Measurements from ENCODE around the gene C1orf21. TPM values are rescaled to one million over a fixed set of nuclear protein-coding genes. Genes with fewer than 3 reads are reported as not detected.

Gene C1orf21
- total and polyA plus RNA-seq, 2 of the 4 experiments (the other 2 are of a cell fraction), result 6.4 to 9.9 TPM

DNA sequence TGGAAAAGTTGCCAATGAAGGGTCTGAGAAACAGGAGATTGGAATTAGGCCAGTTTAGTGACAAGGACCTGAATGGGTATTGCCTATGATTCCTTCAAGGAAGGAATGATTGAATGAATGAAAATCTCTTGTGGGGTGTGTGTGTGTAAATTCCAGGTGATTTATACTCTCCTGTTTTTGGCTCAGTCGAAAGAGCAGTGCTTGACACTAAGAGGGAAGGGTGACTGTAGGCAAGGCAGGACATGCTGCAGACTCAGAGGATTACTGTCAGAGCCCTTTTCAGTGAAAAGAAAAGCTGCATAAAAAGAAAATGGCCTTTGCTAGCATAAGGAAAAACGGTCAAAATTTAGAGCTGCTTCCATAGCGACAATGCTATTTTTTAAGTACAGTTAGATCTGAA is 30.1 kb downstream of the C1orf21 start:
- H2BK15ac ChIP-seq (ENCODE audit: low read depth, low read length), result no peak overlapping the region
- H3K9me3 ChIP-seq (ENCODE audit: control insufficient read depth, insufficient read depth, low read length), result no peaks in the 10 kb centered on the region
- no peaks in the 10 kb centered on the region for H3K27me3 ChIP-seq (ENCODE audit: control insufficient read depth, insufficient read depth, low read length)
- H3K79me1 ChIP-seq (ENCODE audit: low read depth in 1 of 2, low read length in 2 of 2), result peaks cover 5 to 12% of the 10 kb centered on the region in 2 experiments; a peak in 2 of 4 replicates
- POLR2A ChIA-PET (ENCODE audit: unreplicated experiment), result no interaction called here
- no peak overlapping the region for H2BK5ac ChIP-seq (ENCODE audit: low read depth, low read length, poor library complexity, severe bottlenecking)
- H3K56ac ChIP-seq (ENCODE audit: extremely low read depth, insufficient read depth, low read length), result no peak overlapping the region
- H3K4me3 ChIP-seq (ENCODE audit: insufficient read depth, low read depth, low read length), result no peak overlapping the region
- intact Hi-C loops (cut with micrococcal nuclease) (no loop called here), in situ Hi-C loops (cut with MboI; ENCODE audit: low sequenced_read_pairs) (no loop called here), dilution Hi-C loops (cut with HindIII; ENCODE audit: low sequenced_read_pairs, unreplicated experiment) (no loop called here)
- H3K9me1 ChIP-seq (ENCODE audit: insufficient read depth, low read length), result peaks cover 4% of the 10 kb centered on the region; the same call in 1 of the 2 replicates
- H4K91ac ChIP-seq (ENCODE audit: insufficient read depth, low read depth, low read length), result no peak overlapping the region
- H2AK5ac ChIP-seq (ENCODE audit: low read depth, low read length), result no peak overlapping the region
- no peak overlapping the region for H4K8ac ChIP-seq (ENCODE audit: low read depth in 2 of 2, low read length in 2 of 2)
- no peak overlapping the region for H3K23ac ChIP-seq (ENCODE audit: low read depth, low read length)
- no peak overlapping the region for H3K18ac ChIP-seq (ENCODE audit: low read depth, low read length)
- BruUV-seq (replicated peaks), result no TSS peak
- H3K4me1 ChIP-seq (ENCODE audit: control insufficient read depth, insufficient read depth, low read length), result peaks cover 4% of the 10 kb centered on the region
- no peak overlapping the region for H2BK120ac ChIP-seq (ENCODE audit: low read depth, low read length)
- no peak overlapping the region; the same call in 1 of the 2 replicates for H3K14ac ChIP-seq (replicated peaks; ENCODE audit: low read depth, low read length)
- no peak overlapping the region for H2AK9ac ChIP-seq (replicated peaks; ENCODE audit: low read depth, low read length, poor library complexity)
- no peak overlapping the region for H3K9ac ChIP-seq (ENCODE audit: low read depth, low read length)
- no peak overlapping the region for H3K4me2 ChIP-seq (ENCODE audit: low read depth, low read length)
- no peak overlapping the region for H2AFZ ChIP-seq (replicated peaks; ENCODE audit: low read length, poor library complexity)
- H3K4ac ChIP-seq (ENCODE audit: low read depth, low read length), result no peak overlapping the region
- no peak for DNase-seq
- no peak for TF ChIP-seq RCOR1 (IDR thresholded peaks at IDR 0.05; ENCODE audit: insufficient replicate concordance, low read length)
- TF ChIP-seq, protein P1, sequence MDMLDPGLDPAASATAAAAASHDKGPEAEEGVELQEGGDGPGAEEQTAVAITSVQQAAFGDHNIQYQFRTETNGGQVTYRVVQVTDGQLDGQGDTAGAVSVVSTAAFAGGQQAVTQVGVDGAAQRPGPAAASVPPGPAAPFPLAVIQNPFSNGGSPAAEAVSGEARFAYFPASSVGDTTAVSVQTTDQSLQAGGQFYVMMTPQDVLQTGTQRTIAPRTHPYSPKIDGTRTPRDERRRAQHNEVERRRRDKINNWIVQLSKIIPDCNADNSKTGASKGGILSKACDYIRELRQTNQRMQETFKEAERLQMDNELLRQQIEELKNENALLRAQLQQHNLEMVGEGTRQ (IDR thresholded peaks at IDR 0.05; ENCODE audit: low read depth, low read length), result no peak
- no peak for TF ChIP-seq MAFK (IDR thresholded peaks at IDR 0.05; ENCODE audit: low read depth, low read length)
- TF ChIP-seq, protein P2, sequence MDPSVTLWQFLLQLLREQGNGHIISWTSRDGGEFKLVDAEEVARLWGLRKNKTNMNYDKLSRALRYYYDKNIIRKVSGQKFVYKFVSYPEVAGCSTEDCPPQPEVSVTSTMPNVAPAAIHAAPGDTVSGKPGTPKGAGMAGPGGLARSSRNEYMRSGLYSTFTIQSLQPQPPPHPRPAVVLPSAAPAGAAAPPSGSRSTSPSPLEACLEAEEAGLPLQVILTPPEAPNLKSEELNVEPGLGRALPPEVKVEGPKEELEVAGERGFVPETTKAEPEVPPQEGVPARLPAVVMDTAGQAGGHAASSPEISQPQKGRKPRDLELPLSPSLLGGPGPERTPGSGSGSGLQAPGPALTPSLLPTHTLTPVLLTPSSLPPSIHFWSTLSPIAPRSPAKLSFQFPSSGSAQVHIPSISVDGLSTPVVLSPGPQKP (IDR thresholded peaks at IDR 0.05; ENCODE audit: borderline replicate concordance, low read depth, low read length), result no peak
- no peak for TF ChIP-seq FOS (IDR thresholded peaks at IDR 0.05; ENCODE audit: low read depth, low read length)
- TF ChIP-seq CEBPB (IDR thresholded peaks at IDR 0.05; ENCODE audit: low read depth, low read length), result no peak
- TF ChIP-seq NFE2L2 (IDR thresholded peaks at IDR 0.05; ENCODE audit: low read depth, low read length), result no peak
- TF ChIP-seq, protein P3, sequence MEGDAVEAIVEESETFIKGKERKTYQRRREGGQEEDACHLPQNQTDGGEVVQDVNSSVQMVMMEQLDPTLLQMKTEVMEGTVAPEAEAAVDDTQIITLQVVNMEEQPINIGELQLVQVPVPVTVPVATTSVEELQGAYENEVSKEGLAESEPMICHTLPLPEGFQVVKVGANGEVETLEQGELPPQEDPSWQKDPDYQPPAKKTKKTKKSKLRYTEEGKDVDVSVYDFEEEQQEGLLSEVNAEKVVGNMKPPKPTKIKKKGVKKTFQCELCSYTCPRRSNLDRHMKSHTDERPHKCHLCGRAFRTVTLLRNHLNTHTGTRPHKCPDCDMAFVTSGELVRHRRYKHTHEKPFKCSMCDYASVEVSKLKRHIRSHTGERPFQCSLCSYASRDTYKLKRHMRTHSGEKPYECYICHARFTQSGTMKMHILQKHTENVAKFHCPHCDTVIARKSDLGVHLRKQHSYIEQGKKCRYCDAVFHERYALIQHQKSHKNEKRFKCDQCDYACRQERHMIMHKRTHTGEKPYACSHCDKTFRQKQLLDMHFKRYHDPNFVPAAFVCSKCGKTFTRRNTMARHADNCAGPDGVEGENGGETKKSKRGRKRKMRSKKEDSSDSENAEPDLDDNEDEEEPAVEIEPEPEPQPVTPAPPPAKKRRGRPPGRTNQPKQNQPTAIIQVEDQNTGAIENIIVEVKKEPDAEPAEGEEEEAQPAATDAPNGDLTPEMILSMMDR (conservative IDR thresholded peaks at IDR 0.05; ENCODE audit: low read depth, low read length), result no peak
- no peak for ATAC-seq (ENCODE audit: low read depth)
- H3K36me3 ChIP-seq (ENCODE audit: control insufficient read depth, insufficient read depth, low read length), result no peaks in the 10 kb centered on the region
- H2BK20ac ChIP-seq (ENCODE audit: low read depth, low read length), result no peak overlapping the region
- H4K20me1 ChIP-seq (ENCODE audit: insufficient read depth, low read length), result peaks cover 3% of the 10 kb centered on the region; the same call in 1 of the 2 replicates
- WGBS, 2 experiments (ENCODE audit: extremely low coverage in 2 of 2, insufficient read length in 1 of 2), result 60% methylated on average over 1 of the region's 3 CpGs; no CpG with 5 or more reads in 1 of the 2 experiments
- H4K5ac ChIP-seq (ENCODE audit: low read depth, low read length), result no peak overlapping the region
- CTCF ChIA-PET, result interaction anchor here (0.6 to 0.7 kb wide), 2 partner anchors 12 to 832 kb away, joined by 3 read pairs; no protein-coding TSS in a partner anchor
- H3K27ac ChIP-seq (ENCODE audit: insufficient read depth, low read length), result no peak overlapping the region
